Vagina (tissue), 2 donors: ENCODE data around the gene COA1. TPM values are rescaled to one million over a fixed set of nuclear protein-coding genes. Genes with fewer than 3 reads are reported as not detected.
A peak's percentile ranks its signal among the peaks of the same experiment; 100 is the strongest.
"Not testable (repeated sequence)": the region's sequence is repeated elsewhere in the genome, so short reads cannot be mapped to it uniquely, and the experiment has no call there.

ENCODE experiments used
- DNase-seq, 2 donors: peaks; one replicate each; pipeline ENCODE4 v3.0.0-alpha.2; 2017; ENCODE audit errors: extremely low spot score in 2 of 2
- H3K27ac ChIP-seq: fragments of 200-600 bp; sonication (generic); one replicate; pipeline ENCODE4 v1.5.1; 2019
- H3K27me3 ChIP-seq: fragments of 200-600 bp; sonication (generic); one replicate; pipeline ENCODE4 v1.5.1; 2019
- H3K36me3 ChIP-seq, 2 donors: fragments of 200-600 bp; sonication (generic); one replicate each; pipeline ENCODE4 v1.5.1; 2017 to 2019
- H3K4me1 ChIP-seq: fragments of 200-600 bp; sonication (generic); one replicate; pipeline ENCODE4 v1.5.1; 2019
- H3K4me3 ChIP-seq, 2 donors: fragments of 200-600 bp; sonication (generic); 1 replicate in 1 of 2; 2 replicates in 1 of 2; pipeline ENCODE4 v1.5.1; 2016 to 2019
- H3K9me3 ChIP-seq: fragments of 200-600 bp; sonication (generic); one replicate; pipeline ENCODE4 v1.5.1; 2019
- CTCF ChIP-seq, 3 experiments: fragments of 450-650 bp in 2 of 3; fragments of 200-600 bp in 1 of 3; sonication (generic) in 1 of 3; IDR thresholded peaks; one replicate each; pipeline ENCODE4 v1.5.1; 2017 to 2019; ENCODE audit warnings: antibody characterized with exemption in 3 of 3, mild to moderate bottlenecking in 2 of 3, moderate library complexity in 2 of 3
- POLR2A ChIP-seq, 2 donors: fragments of 450-650 bp; IDR thresholded peaks; one replicate each; pipeline ENCODE4 v1.6.1; 2017; ENCODE audit warnings: antibody characterized with exemption in 2 of 2, mild to moderate bottlenecking in 2 of 2, moderate library complexity in 2 of 2
- POLR2AphosphoS5 ChIP-seq, 2 donors: sonication (generic); formaldehyde crosslinking; IDR thresholded peaks; one replicate each; pipeline ENCODE4 v1.9.0; 2017; ENCODE audit warnings: antibody characterized with exemption in 2 of 2, mild to moderate bottlenecking in 2 of 2, low read depth in 1 of 2; ENCODE audit not compliant: insufficient read depth in 1 of 2
- intact Hi-C: fragments of 100-400 bp; cut with DNase I; formaldehyde crosslinking; loops from one replicate; pipeline ENCODE4 v1.15.1; 2023
- total RNA-seq: library from RNA; depleted of rRNA; stranded (reverse); fragments of >200 nt; gene quantifications from one replicate; pipeline ENCODE4 v1.2.3, GENCODE V29; 2016

COA1 gene
- total RNA-seq, result 47.6 TPM

- peak in 1 of 3 experiments; percentile 12 for TF ChIP-seq CTCF (IDR thresholded peaks at IDR 0.05)
- no peak for TF ChIP-seq POLR2A (IDR thresholded peaks at IDR 0.05)
- TF ChIP-seq POLR2AphosphoS5 (IDR thresholded peaks at IDR 0.05; ENCODE audit: insufficient read depth in 1 of 2, low read depth in 1 of 2), result peak; percentile 78 to 82
- Histone ChIP-seq H3K27me3 (no peaks in the 10 kb centered on the region), H3K4me3 (peak within 1 kb of the TSS; percentile 59 to 88), H3K27ac (peak within 1 kb of the TSS; percentile 80), H3K36me3 (no peaks in the 10 kb centered on the region), H3K4me1 (peaks cover 30% of the 10 kb centered on the region), H3K9me3 (no peaks in the 10 kb centered on the region)
- intact Hi-C loops, result no loop called here
- DNase-seq, result no peak
Observed at GRCh38 chr7:43729214-43729923, at the start of gene COA1. Gene COA1 (minus strand): TSS chr7:43729523. CDS start chr7:43648614, 80,909 bp downstream.

- H3K9me3 ChIP-seq, DNase-seq, H3K4me3 ChIP-seq, H3K27me3 ChIP-seq, H3K4me1 ChIP-seq, intact Hi-C loops, H3K27ac ChIP-seq, H3K36me3 ChIP-seq: not testable (repeated sequence)
Observed at GRCh38 chr7:43778293-43779044, 49.1 kb upstream of the COA1 start.

GRCh38 chr7:43775255-43775654 is 45.9 kb upstream of the COA1 start:
- H3K4me1 ChIP-seq, H3K27me3 ChIP-seq, H3K4me3 ChIP-seq, DNase-seq, intact Hi-C loops, H3K9me3 ChIP-seq, H3K27ac ChIP-seq: not testable (repeated sequence)
- peaks cover 0 to 17% of the 10 kb centered on the region in 2 donors for H3K36me3 ChIP-seq

- H3K4me1 ChIP-seq, intact Hi-C loops, DNase-seq, H3K4me3 ChIP-seq, H3K27ac ChIP-seq, H3K9me3 ChIP-seq, H3K27me3 ChIP-seq: not testable (repeated sequence)
- H3K36me3 ChIP-seq, result peaks cover 0 to 13% of the 10 kb centered on the region in 2 donors
Observed at GRCh38 chr7:43773268-43773667, 43.9 kb upstream of the COA1 start.

- H3K4me1 ChIP-seq, result no peaks in the 10 kb centered on the region
- H3K27ac ChIP-seq, result no peak overlapping the region
- no peak for DNase-seq
- TF ChIP-seq POLR2AphosphoS5 (IDR thresholded peaks at IDR 0.05; ENCODE audit: insufficient read depth in 1 of 2, low read depth in 1 of 2) (no peak), CTCF (IDR thresholded peaks at IDR 0.05) (no peak), POLR2A (IDR thresholded peaks at IDR 0.05) (no peak)
- no peaks in the 10 kb centered on the region for H3K9me3 ChIP-seq
- intact Hi-C loops, result no loop called here
- H3K36me3 ChIP-seq, result peaks cover 0 to 13% of the 10 kb centered on the region in 2 donors
- no peak overlapping the region for H3K4me3 ChIP-seq
- H3K27me3 ChIP-seq, result no peaks in the 10 kb centered on the region
Observed at GRCh38 chr7:43771573-43771972, 42.2 kb upstream of the COA1 start.

- Histone ChIP-seq H3K4me3 (no peak overlapping the region), H3K9me3 (no peaks in the 10 kb centered on the region), H3K27me3 (no peaks in the 10 kb centered on the region), H3K27ac (no peak overlapping the region), H3K4me1 (no peaks in the 10 kb centered on the region), H3K36me3 (peaks cover 0 to 13% of the 10 kb centered on the region in 2 donors)
- DNase-seq, result no peak
- intact Hi-C loops, result no loop called here
- TF ChIP-seq CTCF (IDR thresholded peaks at IDR 0.05) (no peak), POLR2A (IDR thresholded peaks at IDR 0.05) (no peak), POLR2AphosphoS5 (IDR thresholded peaks at IDR 0.05; ENCODE audit: insufficient read depth in 1 of 2, low read depth in 1 of 2) (no peak)
Observed at GRCh38 chr7:43771128-43771527, 41.8 kb upstream of the COA1 start.
